ENCODE measurements around the gene ABCC12. TPM values are rescaled to one million over a fixed set of nuclear protein-coding genes. Genes with fewer than 3 reads are reported as not detected.

ABCC12 gene
- total and polyA plus RNA-seq, 4 donors, result 0.25 TPM; not detected in 3

DNA sequence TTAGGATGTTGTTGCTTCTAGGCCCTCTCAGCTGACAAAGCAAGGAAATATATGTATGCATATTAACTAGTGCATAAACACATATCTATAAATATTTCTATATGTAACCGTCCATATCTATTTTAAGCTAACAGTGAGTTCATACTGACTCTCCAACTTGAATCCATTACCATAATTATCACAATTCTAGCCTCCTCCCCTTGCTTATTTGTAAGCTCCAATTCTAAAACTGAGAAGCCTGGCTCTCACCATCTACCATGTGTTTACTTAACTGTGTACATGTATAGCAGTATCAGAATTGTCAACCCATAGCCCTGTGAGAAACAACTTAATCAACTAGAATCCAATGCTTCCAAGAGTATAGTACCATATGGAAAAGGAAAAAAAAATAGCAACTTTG, 5.1 kb downstream of the ABCC12 start:
- Histone ChIP-seq H3K4me3 (ENCODE audit: low read depth in 1 of 3, low read length in 3 of 3) (no peak overlapping the region), H3K9ac (ENCODE audit: low read depth in 1 of 2, low read length in 2 of 2) (no peak overlapping the region), H3K27ac (ENCODE audit: low read depth in 1 of 2, low read length in 2 of 2) (no peak overlapping the region), H3K27me3 (ENCODE audit: control insufficient read depth in 4 of 4, insufficient read depth in 4 of 4, low read length in 3 of 4) (no peaks in the 10 kb centered on the region), H3K36me3 (ENCODE audit: control insufficient read depth in 4 of 4, insufficient read depth in 3 of 4, low read depth in 1 of 4, low read length in 3 of 4) (no peaks in the 10 kb centered on the region), H3K9me3 (ENCODE audit: control insufficient read depth in 4 of 4, low read length in 3 of 4) (peaks cover 0 to 1% (median 0%) of the 10 kb centered on the region in 4 donors), H3K4me1 (ENCODE audit: control insufficient read depth in 4 of 4, insufficient read depth in 4 of 4, low read length in 3 of 4) (no peaks in the 10 kb centered on the region)
- WGBS, result 82% methylated on average over 1 of the region's 1 CpG
- no peak for DNase-seq (ENCODE audit: low spot score)
- TF ChIP-seq JUND (IDR thresholded peaks at IDR 0.05), result no peak
- TF ChIP-seq NR2F2 (IDR thresholded peaks at IDR 0.05), result no peak
- TF ChIP-seq, protein P1, sequence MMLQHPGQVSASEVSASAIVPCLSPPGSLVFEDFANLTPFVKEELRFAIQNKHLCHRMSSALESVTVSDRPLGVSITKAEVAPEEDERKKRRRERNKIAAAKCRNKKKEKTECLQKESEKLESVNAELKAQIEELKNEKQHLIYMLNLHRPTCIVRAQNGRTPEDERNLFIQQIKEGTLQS (IDR thresholded peaks at IDR 0.05), result no peak
- TF ChIP-seq FOXA1 (IDR thresholded peaks at IDR 0.05), result no peak
- TF ChIP-seq RXRA (IDR thresholded peaks at IDR 0.05), result no peak
- no peak for TF ChIP-seq TAF1 (conservative IDR thresholded peaks at IDR 0.05)

DNA sequence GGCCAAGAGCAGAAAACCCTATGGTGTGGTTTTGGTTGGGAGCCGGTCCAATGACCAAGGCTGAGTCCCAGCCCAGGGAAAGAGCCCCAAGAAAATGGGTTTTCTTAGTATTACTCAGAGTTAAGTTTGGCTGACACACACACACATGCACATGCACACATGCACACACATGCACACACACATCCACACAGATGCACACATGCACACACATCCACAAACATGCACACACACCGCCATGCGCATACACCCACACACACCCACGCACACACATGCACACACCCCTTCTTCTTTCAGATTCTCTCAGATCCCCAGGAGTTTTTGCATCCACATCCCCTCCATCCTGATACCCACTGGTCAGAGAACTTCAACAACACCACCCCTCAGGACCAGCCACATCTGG, 9.1 kb downstream of the ABCC12 start:
- no peak for TF ChIP-seq FOXA2 (IDR thresholded peaks at IDR 0.05)
- TF ChIP-seq NR2F2 (IDR thresholded peaks at IDR 0.05), result no peak
- TF ChIP-seq GABPA (IDR thresholded peaks at IDR 0.05 in 1 of 2, conservative IDR thresholded peaks at IDR 0.05 in 1 of 2), result no peak
- no peak for TF ChIP-seq JUND (IDR thresholded peaks at IDR 0.05)
- TF ChIP-seq YY1 (IDR thresholded peaks at IDR 0.05), result no peak
- TF ChIP-seq, protein P2, sequence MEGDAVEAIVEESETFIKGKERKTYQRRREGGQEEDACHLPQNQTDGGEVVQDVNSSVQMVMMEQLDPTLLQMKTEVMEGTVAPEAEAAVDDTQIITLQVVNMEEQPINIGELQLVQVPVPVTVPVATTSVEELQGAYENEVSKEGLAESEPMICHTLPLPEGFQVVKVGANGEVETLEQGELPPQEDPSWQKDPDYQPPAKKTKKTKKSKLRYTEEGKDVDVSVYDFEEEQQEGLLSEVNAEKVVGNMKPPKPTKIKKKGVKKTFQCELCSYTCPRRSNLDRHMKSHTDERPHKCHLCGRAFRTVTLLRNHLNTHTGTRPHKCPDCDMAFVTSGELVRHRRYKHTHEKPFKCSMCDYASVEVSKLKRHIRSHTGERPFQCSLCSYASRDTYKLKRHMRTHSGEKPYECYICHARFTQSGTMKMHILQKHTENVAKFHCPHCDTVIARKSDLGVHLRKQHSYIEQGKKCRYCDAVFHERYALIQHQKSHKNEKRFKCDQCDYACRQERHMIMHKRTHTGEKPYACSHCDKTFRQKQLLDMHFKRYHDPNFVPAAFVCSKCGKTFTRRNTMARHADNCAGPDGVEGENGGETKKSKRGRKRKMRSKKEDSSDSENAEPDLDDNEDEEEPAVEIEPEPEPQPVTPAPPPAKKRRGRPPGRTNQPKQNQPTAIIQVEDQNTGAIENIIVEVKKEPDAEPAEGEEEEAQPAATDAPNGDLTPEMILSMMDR (IDR thresholded peaks at IDR 0.05; ENCODE audit: low read depth, low read length, missing input control), result no peak
- TF ChIP-seq FOXA1 (IDR thresholded peaks at IDR 0.05), result no peak
- TF ChIP-seq TAF1 (conservative IDR thresholded peaks at IDR 0.05), result no peak
- H3K9me3 ChIP-seq (ENCODE audit: control insufficient read depth in 4 of 4, low read length in 3 of 4), result peaks cover 0 to 1% (median 0%) of the 10 kb centered on the region in 4 donors
- H3K36me3 ChIP-seq (ENCODE audit: control insufficient read depth in 4 of 4, insufficient read depth in 3 of 4, low read depth in 1 of 4, low read length in 3 of 4), result no peaks in the 10 kb centered on the region
- H3K4me3 ChIP-seq (ENCODE audit: low read depth in 1 of 3, low read length in 3 of 3), result no peak overlapping the region
- no peak overlapping the region for H3K27ac ChIP-seq (ENCODE audit: low read depth in 1 of 2, low read length in 2 of 2)
- 97% methylated on average over 4 of the region's 4 CpGs for WGBS
- no peak for DNase-seq (ENCODE audit: low spot score)
- no peaks in the 10 kb centered on the region for H3K27me3 ChIP-seq (ENCODE audit: control insufficient read depth in 4 of 4, insufficient read depth in 4 of 4, low read length in 3 of 4)
- no peak overlapping the region for H3K9ac ChIP-seq (ENCODE audit: low read depth in 1 of 2, low read length in 2 of 2)
- no peaks in the 10 kb centered on the region for H3K4me1 ChIP-seq (ENCODE audit: control insufficient read depth in 4 of 4, insufficient read depth in 4 of 4, low read length in 3 of 4)

DNA sequence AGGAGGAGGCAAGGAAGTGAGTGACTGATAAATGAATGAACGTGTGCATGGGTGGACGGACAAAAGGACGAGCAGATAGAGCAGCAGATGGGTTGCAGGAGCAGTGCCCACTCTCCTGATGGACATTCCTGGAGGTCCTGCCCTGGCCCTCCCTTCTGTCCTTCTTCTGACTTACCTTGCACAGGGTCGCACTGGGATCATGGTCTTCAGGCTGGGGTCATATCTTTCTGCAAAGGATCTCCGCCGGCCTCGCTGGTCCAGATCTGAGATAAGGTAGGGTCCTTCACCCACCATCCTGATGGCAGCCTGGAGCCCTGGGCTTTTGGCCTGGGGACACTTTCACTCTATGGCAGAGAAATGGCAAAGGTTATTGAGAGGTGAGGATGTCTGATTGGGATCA, 9.7 kb downstream of the ABCC12 start:
- Histone ChIP-seq H3K4me3 (ENCODE audit: low read depth in 1 of 3, low read length in 3 of 3) (no peak overlapping the region), H3K9me3 (ENCODE audit: control insufficient read depth in 4 of 4, low read length in 3 of 4) (peaks cover 0 to 1% (median 0%) of the 10 kb centered on the region in 4 donors), H3K4me1 (ENCODE audit: control insufficient read depth in 4 of 4, insufficient read depth in 4 of 4, low read length in 3 of 4) (no peaks in the 10 kb centered on the region), H3K9ac (ENCODE audit: low read depth in 1 of 2, low read length in 2 of 2) (no peak overlapping the region), H3K36me3 (ENCODE audit: control insufficient read depth in 4 of 4, insufficient read depth in 3 of 4, low read depth in 1 of 4, low read length in 3 of 4) (no peaks in the 10 kb centered on the region), H3K27me3 (ENCODE audit: control insufficient read depth in 4 of 4, insufficient read depth in 4 of 4, low read length in 3 of 4) (no peaks in the 10 kb centered on the region), H3K27ac (ENCODE audit: low read depth in 1 of 2, low read length in 2 of 2) (no peak overlapping the region)
- DNase-seq (ENCODE audit: low spot score), result no peak
- WGBS, result 90% methylated on average over 7 of the region's 7 CpGs
- no peak for TF ChIP-seq SP1 (IDR thresholded peaks at IDR 0.05)
- TF ChIP-seq YY1 (IDR thresholded peaks at IDR 0.05), result no peak
- no peak for TF ChIP-seq TAF1 (conservative IDR thresholded peaks at IDR 0.05)
- TF ChIP-seq HNF4A (conservative IDR thresholded peaks at IDR 0.05), result no peak
- TF ChIP-seq, protein P1 (IDR thresholded peaks at IDR 0.05), result no peak
- no peak for TF ChIP-seq GABPA (IDR thresholded peaks at IDR 0.05 in 1 of 2, conservative IDR thresholded peaks at IDR 0.05 in 1 of 2)
